Measurements from ENCODE around the gene PTN. TPM values are rescaled to one million over a fixed set of nuclear protein-coding genes. Genes with fewer than 3 reads are reported as not detected.

PTN gene, protein sequence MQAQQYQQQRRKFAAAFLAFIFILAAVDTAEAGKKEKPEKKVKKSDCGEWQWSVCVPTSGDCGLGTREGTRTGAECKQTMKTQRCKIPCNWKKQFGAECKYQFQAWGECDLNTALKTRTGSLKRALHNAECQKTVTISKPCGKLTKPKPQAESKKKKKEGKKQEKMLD
- not detected in 5 replicates for total RNA-seq (2022; extraction: Qiagen RNA extraction; ENCODE audit: low read depth)

GRCh38 chr7:137343281-137343841 lies at the start of gene PTN:
TSS of gene PTN (minus strand) at chr7:137343733. CDS start at chr7:137254973, 88,760 bp downstream.

All from A549 treated with ZK216348 at 1 μM for 4 hours (cell line).